HG03175 (cell line): ENCODE measurements around the gene CELF2.

ENCODE experiments used
- ATAC-seq: cut with Tn5 transposase; IDR thresholded peaks from one replicate; pipeline ENCODE4 v1.9.1; 2021; ENCODE audit warnings: mild to moderate bottlenecking, moderate library complexity; ENCODE audit not compliant: unreplicated experiment

Gene CELF2

GRCh38 chr10:11261687-11262493, 244.2 kb downstream of the CELF2 start:
- ATAC-seq = peak; percentile 38

GRCh38 chr10:11262494-11263345, 245.0 kb downstream of the CELF2 start:
- ATAC-seq = no peak

GRCh38 chr10:11263767-11264166, 246.1 kb downstream of the CELF2 start:
- ATAC-seq = no peak

GRCh38 chr10:11264296-11265048, 246.8 kb downstream of the CELF2 start:
- no peak for ATAC-seq

GRCh38 chr10:11265484-11265883, 247.8 kb downstream of the CELF2 start:
- no peak for ATAC-seq

- ATAC-seq = no peak
These were observed 248.8 kb downstream of the CELF2 start for GRCh38 chr10:11266426-11266825.

GRCh38 chr10:11270135-11270857, 252.6 kb downstream of the CELF2 start:
- peak; percentile 74 for ATAC-seq

GRCh38 chr10:11270858-11271179, 253.1 kb downstream of the CELF2 start:
- ATAC-seq = no peak

- ATAC-seq = peak; percentile 57
These were observed 255.3 kb downstream of the CELF2 start for GRCh38 chr10:11272915-11273389.

- ATAC-seq = no peak
These were observed 256.8 kb downstream of the CELF2 start for GRCh38 chr10:11274452-11274851.

GRCh38 chr10:11275651-11276050, 258.0 kb downstream of the CELF2 start:
- no peak for ATAC-seq

- no peak for ATAC-seq
These were observed 258.8 kb downstream of the CELF2 start for GRCh38 chr10:11276449-11276990.

GRCh38 chr10:11279314-11279713, 261.6 kb downstream of the CELF2 start:
- ATAC-seq = no peak

- no peak for ATAC-seq
These were observed 262.7 kb downstream of the CELF2 start for GRCh38 chr10:11280187-11280932.

GRCh38 chr10:11282156-11282555, 264.5 kb downstream of the CELF2 start:
- ATAC-seq = no peak

- no peak for ATAC-seq
These were observed 265.0 kb downstream of the CELF2 start for GRCh38 chr10:11282661-11283060.

GRCh38 chr10:11284291-11285085, 266.8 kb downstream of the CELF2 start:
- no peak for ATAC-seq

- ATAC-seq = no peak
These were observed 267.5 kb downstream of the CELF2 start for GRCh38 chr10:11285171-11285570.
